DND-41 (cell line): ENCODE results near the gene ZNF519.
"Not testable (repeated sequence)": the region's sequence is repeated elsewhere in the genome, so short reads cannot be mapped to it uniquely, and the experiment has no call there.

Experiments
- EZH2 ChIP-seq: IDR thresholded peaks from 3 replicates; pipeline ENCODE4 v1.6.1; 2012; ENCODE audit warnings: borderline replicate concordance, low read depth, mild to moderate bottlenecking, moderate library complexity, low read length, inconsistent platforms; ENCODE audit not compliant: severe bottlenecking
- TF ChIP-seq, protein P1 (sequence below): IDR thresholded peaks from 2 replicates; pipeline ENCODE4 v1.5.1; 2012; ENCODE audit warnings: borderline replicate concordance, low read length, moderate library complexity, mild to moderate bottlenecking; ENCODE audit not compliant: poor library complexity, severe bottlenecking; ENCODE audit errors: extremely low read depth

DNA sequence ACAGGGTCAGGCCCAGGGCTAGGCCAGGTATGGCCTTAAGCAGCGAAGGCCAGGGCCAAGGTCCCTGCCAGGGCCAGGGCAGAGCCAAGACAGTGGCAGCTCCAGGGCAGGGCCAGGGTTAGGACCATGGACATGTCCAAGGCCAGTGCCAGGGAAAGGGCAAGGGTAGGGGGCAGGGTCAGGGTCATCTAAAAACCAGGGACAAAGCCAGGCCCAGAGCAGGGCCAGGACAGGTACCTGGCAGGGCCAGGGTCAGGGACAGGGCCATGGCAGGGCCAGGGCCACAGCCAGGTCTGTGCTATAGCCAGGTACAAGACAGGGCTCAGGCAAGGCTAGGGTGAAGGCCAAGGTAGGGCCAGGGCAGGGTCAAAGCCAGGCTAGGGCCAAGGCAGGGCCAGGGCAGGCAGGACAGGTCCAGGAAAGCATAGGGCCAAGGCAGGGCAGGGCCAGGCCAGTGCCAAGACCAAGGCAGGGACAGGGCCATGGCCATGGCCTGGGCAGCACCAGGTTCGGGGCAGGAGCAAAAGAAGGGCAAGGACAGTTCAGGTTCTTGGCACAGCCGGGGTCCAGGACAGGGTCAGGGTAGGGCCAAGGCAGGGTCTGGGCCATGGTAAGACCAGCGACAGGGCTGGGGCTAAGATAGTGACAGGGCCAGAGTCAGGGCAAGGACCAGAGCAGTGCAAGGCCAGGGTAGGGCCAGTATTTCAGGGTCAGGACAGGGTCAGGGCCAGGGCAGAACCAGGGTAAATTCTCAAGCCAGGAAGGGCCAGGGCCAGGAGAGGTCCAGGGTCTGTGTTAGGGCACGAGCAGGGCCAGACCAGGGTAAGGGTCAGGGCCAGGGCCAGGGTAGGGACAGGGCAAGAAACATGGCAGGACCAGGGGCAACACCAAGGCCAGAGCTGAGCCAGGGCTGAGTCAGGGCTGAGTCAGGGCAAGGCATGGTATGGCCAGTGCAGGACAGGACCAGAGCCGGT, 40.2 kb upstream of the ZNF519 start:
- TF ChIP-seq, protein P1, sequence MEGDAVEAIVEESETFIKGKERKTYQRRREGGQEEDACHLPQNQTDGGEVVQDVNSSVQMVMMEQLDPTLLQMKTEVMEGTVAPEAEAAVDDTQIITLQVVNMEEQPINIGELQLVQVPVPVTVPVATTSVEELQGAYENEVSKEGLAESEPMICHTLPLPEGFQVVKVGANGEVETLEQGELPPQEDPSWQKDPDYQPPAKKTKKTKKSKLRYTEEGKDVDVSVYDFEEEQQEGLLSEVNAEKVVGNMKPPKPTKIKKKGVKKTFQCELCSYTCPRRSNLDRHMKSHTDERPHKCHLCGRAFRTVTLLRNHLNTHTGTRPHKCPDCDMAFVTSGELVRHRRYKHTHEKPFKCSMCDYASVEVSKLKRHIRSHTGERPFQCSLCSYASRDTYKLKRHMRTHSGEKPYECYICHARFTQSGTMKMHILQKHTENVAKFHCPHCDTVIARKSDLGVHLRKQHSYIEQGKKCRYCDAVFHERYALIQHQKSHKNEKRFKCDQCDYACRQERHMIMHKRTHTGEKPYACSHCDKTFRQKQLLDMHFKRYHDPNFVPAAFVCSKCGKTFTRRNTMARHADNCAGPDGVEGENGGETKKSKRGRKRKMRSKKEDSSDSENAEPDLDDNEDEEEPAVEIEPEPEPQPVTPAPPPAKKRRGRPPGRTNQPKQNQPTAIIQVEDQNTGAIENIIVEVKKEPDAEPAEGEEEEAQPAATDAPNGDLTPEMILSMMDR, result not testable (repeated sequence)
- TF ChIP-seq EZH2, result not testable (repeated sequence)
